ENCODE measurements around the gene GRIP1. TPM values are rescaled to one million over a fixed set of nuclear protein-coding genes. Genes with fewer than 3 reads are reported as not detected.

GRIP1 gene
- total RNA-seq, 4 donors from 2014 or later = 0.18 to 2.1 (median 0.34) TPM

DNA sequence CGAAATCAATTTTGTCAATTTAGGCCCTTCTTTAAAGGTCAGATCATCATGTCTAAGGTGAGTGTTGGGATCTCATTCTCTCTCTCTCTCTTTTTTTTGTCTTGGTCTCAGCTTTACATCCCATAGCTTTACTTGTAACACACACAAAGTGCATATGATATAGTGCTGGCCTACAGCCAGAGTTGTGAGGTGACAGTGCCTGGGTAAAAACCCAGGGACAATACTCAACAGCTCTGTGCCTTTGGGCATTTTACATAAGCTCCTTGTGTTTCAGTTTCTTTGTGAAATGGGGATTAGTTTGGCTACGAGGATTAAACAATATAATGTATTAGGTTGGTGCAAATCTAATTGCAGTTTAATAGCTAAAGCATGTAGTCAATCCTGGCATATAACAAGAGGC lies 40.2 kb downstream of the GRIP1 start:
- Histone ChIP-seq H3K27ac (no peak overlapping the region), H3K4me3 (no peak overlapping the region), H3K36me3 (no peaks in the 10 kb centered on the region), H3K4me1 (peaks cover 3 to 5% of the 10 kb centered on the region in 2 donors), H3K9me3 (no peaks in the 10 kb centered on the region), H3K27me3 (no peaks in the 10 kb centered on the region)
- DNase-seq = no peak
- TF ChIP-seq, protein P1, sequence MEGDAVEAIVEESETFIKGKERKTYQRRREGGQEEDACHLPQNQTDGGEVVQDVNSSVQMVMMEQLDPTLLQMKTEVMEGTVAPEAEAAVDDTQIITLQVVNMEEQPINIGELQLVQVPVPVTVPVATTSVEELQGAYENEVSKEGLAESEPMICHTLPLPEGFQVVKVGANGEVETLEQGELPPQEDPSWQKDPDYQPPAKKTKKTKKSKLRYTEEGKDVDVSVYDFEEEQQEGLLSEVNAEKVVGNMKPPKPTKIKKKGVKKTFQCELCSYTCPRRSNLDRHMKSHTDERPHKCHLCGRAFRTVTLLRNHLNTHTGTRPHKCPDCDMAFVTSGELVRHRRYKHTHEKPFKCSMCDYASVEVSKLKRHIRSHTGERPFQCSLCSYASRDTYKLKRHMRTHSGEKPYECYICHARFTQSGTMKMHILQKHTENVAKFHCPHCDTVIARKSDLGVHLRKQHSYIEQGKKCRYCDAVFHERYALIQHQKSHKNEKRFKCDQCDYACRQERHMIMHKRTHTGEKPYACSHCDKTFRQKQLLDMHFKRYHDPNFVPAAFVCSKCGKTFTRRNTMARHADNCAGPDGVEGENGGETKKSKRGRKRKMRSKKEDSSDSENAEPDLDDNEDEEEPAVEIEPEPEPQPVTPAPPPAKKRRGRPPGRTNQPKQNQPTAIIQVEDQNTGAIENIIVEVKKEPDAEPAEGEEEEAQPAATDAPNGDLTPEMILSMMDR (IDR thresholded peaks at IDR 0.05 in 4 of 5, conservative IDR thresholded peaks at IDR 0.05 in 1 of 5) = no peak
- no peak for TF ChIP-seq POLR2A (IDR thresholded peaks at IDR 0.05)
- intact Hi-C loops (cut with DNase I; ENCODE audit: low total_unique reads) = no loop called here
- in situ Hi-C loops (cut with MboI; ENCODE audit: low sequenced_read_pairs in 4 of 4) = no loop called here
- ATAC-seq = no peak

DNA sequence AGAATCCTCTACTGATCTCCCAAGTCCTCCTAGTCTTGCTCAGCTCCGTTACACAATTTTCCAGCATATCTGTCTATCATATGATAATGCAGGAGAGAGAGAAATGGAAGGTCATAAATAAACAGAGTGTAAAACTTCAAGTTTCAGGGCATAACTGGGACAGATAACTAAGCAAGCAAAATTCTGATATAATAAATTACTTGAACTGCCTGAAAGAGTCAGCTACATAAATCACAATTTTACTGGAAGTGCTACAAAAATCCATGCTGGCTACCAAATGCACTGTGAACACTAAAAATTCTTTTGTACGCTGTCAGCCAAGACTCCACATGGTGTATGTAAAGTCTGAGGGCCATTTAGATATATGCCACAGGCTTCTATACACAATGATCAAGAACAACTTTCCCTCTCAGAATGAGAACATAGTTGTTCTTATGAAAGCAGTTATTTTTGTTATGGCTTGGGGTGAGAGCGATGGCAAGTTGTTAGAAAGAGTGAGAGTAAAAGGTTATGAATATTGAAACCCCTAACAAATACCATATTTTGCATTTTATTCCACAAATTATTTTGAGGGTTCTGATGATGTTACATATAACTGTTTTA lies 41.1 kb downstream of the GRIP1 start:
- no peak for ATAC-seq
- intact Hi-C loops (cut with DNase I; ENCODE audit: low total_unique reads) = no loop called here
- in situ Hi-C loops (cut with MboI; ENCODE audit: low sequenced_read_pairs in 4 of 4) = no loop called here

DNA sequence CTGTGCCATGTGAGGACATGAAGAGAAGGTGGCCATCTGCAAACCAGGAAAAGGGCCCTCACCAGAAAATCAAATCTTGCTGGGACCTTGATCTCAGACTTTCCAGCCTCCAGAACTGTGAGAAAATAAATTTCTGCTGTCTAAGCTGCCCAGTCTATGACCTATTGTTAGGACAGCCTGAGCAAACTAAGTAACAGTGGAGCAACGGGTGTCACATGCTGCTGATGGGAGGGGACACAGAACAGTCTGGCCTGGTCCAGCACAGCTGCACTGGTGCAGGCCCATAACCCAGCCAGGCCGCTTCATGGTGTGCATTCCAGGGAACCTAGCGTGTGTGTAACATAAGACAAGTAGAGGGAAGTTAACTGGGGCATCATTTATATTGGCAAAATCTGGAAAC lies 42.1 kb downstream of the GRIP1 start:
- in situ Hi-C loops (cut with MboI; ENCODE audit: low sequenced_read_pairs in 4 of 4) (no loop called here), intact Hi-C loops (cut with DNase I; ENCODE audit: low total_unique reads) (no loop called here)
- ATAC-seq = peak; percentile 79 to 90
- H3K4me3 ChIP-seq = no peak overlapping the region
- H3K27ac ChIP-seq = peak overlapping the region in 2 of 4 donors; percentile 13 to 48
- H3K36me3 ChIP-seq = no peaks in the 10 kb centered on the region
- DNase-seq = peak; percentile 61 to 66
- no peaks in the 10 kb centered on the region for H3K9me3 ChIP-seq
- H3K4me1 ChIP-seq = peaks cover 6 to 8% of the 10 kb centered on the region in 2 donors
- no peaks in the 10 kb centered on the region for H3K27me3 ChIP-seq
- TF ChIP-seq, protein P1 (IDR thresholded peaks at IDR 0.05 in 4 of 5, conservative IDR thresholded peaks at IDR 0.05 in 1 of 5) = no peak
- TF ChIP-seq POLR2A (IDR thresholded peaks at IDR 0.05) = no peak

More for the DNA sequence above, 41.1 kb downstream of the GRIP1 start:
- Histone ChIP-seq H3K9me3 (no peaks in the 10 kb centered on the region), H3K4me3 (no peak overlapping the region), H3K27ac (no peak overlapping the region), H3K27me3 (no peaks in the 10 kb centered on the region), H3K4me1 (peaks cover 6 to 8% of the 10 kb centered on the region in 2 donors), H3K36me3 (no peaks in the 10 kb centered on the region)
- DNase-seq = no peak
- TF ChIP-seq, protein P1 (IDR thresholded peaks at IDR 0.05 in 4 of 5, conservative IDR thresholded peaks at IDR 0.05 in 1 of 5) = no peak
- no peak for TF ChIP-seq POLR2A (IDR thresholded peaks at IDR 0.05)

DNA sequence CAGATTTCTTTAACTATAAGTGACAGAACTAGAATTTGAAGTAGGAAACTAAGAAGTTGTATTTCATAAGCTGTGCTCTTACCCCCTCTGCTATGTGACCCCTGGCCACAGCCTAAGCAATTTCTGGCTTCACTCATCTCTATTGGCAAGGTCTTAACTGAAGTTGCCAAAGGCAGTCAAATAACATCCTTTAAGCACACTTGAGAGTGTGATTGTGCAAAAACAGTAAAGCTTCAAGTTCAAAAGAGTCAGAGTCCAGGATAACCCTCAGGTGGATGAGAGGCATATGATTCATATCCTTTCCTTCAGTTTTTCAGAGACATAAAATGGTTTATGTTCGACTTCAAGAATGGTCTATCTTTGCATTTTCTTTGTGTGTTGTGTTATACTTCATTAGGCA lies 45.2 kb downstream of the GRIP1 start:
- Histone ChIP-seq H3K4me1 (peaks cover 6 to 8% of the 10 kb centered on the region in 2 donors), H3K36me3 (no peaks in the 10 kb centered on the region), H3K9me3 (no peaks in the 10 kb centered on the region), H3K4me3 (no peak overlapping the region), H3K27me3 (no peaks in the 10 kb centered on the region), H3K27ac (no peak overlapping the region)
- intact Hi-C loops (cut with DNase I; ENCODE audit: low total_unique reads) = no loop called here
- no peak for ATAC-seq
- no peak for TF ChIP-seq POLR2A (IDR thresholded peaks at IDR 0.05)
- TF ChIP-seq, protein P1 (IDR thresholded peaks at IDR 0.05 in 4 of 5, conservative IDR thresholded peaks at IDR 0.05 in 1 of 5) = no peak
- in situ Hi-C loops (cut with MboI; ENCODE audit: low sequenced_read_pairs in 4 of 4) = no loop called here
- peak in 1 of 2 donors; percentile 11 for DNase-seq
